ENCODE data around the gene DPP10.
"Not testable (repeated sequence)": the region's sequence is repeated elsewhere in the genome, so short reads cannot be mapped to it uniquely, and the experiment has no call there.

DPP10 gene

DNA sequence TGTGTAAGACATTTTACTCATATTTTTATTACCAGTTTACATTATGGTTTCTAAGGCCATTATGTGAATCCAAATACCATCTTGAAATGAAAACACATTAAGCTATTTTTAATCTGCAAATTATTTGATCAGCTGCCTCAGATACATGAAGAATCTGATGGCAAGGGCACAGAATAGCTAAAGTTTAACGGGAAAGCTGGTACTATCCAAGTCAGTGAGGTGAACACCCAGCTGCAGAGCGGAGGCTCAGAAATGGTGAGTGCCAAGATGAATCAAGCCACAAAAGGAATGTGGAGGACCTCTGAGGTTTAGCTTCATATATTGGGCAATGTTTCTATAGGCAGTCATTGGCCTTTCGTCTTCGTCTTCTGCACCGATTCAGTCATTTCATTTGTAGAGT is 75.1 kb downstream of the DPP10 start:
- DNase-seq: no peak

DNA sequence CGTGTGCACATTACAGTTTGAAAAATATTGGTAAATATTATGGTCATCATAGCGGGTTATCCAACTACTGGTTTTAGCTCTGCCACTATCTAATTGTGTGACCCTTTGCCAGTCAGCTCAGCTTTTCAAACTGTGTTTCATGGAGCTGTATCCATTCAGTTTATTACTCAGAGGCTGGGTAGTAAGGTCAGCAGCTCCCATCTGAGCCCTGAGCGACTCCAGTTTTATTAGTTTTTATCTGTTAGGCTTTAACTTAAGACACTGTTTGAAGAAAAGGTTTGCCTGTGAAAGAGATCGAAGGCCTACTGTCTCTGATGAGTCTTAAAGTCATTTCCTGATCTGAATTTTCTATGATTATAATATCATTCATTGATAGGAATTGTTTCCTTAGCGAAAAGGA is 76.3 kb downstream of the DPP10 start:
- DNase-seq: no peak

DNA sequence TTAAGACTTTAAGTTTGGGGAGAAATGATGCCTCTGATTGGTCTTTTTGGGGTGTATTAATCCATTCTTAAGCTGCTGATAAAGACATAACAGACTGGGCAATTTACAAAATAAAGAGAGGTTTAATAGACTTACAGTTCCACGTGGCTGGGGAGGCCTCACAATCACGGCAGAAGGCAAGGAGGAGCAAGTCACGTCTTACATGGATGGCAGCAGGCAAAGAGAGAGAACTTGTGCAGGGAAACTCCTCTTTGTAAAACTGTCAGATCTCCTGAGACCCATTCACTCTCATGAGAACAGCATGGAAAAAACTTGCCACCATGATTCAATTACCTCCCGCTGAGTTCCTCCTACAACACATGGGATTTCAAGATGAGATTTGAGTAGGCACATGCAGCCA is 80.2 kb downstream of the DPP10 start:
- DNase-seq: not testable (repeated sequence)

DNA sequence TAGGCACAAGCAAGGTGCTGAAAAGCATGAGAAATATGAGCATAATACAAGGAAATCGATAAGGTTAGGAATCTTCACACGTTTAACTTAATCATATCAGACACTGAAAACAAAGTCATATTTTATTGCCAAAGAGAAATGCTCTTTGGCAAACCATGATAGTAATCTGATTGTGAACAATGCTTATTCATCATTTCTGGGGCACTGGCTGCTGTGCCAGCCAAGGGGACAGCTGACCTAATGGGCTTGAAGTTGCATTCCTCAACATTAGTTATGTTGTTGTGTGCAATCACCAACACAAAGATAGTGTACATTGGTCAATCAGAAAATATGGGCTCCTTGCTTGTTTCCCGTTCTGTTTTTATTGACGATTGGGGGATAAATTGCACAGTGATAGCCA is 83.5 kb downstream of the DPP10 start:
- DNase-seq: no peak

DNA sequence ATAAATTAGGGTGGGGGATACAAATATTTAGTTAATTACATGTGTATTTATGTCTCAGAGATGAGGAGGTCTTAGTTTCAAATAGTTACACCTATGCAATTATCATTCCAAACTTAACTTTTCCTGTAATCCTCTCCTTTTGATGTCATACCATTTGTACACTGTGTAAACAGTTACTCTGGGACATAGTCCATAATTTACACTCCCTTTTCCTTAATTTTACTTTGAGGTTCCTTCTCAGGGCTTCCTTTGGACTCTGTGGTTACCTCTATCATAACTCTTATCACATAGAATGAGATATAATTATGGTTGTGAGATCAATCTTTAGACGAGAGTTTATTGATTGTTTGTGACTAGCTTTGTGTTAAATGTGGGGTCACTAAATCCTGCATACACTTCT is 84.4 kb downstream of the DPP10 start:
- DNase-seq: no peak

DNA sequence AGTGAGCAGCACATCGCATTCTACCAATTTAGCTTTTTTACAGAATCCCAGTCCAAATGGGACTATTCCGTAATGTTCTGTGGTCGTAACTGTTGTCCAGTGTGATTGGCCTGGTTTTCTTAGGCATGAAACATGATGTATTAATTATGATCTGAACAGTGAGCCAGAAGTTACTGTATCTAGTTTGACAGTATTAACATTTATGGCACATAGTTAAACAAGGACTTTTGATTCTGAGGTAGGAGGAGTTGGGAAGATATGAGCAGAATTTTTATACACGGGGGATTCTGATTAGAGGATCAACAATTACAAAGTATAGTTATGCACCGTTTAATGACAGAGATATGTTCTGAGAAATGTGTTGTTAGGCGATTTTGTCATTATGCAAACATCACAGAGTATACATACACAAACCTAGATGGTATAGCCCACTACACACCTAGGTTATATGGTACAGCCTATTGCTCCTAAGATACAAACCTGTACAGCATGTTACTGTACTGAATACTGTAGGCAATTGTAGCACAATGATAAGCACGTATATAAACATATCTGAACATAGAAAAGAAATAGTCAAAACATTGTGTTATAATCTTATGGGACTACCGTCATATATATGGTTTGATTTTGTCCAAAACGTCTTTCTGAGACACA is 85.0 kb downstream of the DPP10 start:
- no peak for DNase-seq

DNA sequence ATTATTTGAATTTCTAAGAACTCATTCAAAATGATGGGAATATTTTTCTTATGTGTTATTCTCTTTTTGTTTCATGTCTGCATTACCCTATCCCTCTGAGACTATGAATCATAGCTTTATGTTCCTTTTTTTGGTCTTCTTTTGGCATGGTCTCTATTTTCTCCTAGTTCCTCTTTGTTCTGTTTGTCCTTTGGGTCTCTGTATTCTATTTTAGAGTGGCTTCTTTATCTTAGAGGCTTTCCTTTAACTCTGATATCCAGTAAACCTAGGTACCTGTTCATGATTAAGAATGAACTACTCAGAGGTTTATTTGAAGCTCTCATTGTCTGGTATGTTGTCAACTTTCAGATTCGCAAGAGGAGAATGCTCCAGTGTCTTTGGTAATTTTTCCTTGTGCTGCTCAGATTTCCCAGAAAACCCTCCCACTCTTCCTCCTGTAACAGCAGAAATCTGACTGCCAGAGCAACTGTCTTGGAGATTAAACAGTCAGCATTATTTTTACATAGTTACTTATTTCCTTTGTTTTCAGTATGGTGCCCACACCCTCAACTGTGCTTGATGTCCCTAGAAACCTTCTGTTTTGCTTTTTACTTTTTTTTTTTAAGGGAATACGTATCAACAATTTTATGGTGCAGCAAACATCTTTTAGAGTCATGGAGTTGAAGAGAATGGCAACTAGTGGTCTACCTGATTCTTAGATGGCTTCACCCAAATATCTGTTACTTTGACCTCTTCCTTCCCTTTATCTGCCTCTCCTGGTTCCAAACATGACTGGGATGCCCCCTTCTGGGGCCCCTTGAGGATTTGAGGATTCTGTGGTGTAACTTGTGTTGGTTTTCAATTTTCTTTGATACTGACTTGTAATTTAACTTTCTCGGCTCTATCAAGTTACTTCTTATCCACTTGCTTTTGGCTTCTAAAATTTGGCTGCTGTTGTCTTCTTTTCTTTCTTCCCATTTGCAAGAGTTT is 92.0 kb downstream of the DPP10 start:
- no peak for DNase-seq

DNA sequence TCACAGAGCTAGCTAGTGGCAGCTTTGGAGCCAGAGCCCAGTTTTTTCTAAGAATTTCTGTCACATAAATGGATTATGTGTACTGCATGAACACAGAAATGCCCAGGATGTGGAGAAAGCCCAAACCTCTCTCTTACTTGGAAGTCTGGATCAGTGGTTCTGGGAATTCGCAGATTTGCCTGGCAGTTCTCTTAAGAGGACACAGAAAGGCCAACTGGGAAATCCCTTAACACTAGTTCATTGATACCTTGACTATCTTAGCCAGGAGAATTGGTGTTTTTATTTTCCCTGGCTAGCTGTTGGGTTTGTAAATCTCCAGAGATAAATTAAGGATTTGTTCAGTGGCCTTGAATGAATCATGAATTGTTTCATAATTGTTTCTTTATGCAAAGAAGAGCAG is 95.3 kb downstream of the DPP10 start:
- DNase-seq: no peak

DNA sequence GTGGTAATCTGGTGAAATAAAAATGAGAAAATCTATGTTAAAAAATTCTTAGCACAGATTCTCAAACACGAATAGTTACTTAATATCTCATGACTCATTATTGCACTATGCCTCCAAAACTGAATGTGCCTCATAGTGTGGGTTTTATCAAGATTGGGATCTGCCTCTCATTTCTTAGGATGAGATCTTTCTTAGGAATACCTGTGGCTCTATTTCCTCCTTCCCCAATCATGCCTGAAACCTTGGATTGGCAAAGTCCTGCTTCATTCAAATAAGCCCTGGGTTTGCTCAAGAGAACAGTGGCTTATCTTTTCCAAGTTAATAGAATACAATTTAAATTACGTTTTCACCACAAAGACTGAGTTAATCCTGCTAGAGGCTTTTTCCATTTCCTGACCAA is 100.3 kb downstream of the DPP10 start:
- no peak for DNase-seq

DNA sequence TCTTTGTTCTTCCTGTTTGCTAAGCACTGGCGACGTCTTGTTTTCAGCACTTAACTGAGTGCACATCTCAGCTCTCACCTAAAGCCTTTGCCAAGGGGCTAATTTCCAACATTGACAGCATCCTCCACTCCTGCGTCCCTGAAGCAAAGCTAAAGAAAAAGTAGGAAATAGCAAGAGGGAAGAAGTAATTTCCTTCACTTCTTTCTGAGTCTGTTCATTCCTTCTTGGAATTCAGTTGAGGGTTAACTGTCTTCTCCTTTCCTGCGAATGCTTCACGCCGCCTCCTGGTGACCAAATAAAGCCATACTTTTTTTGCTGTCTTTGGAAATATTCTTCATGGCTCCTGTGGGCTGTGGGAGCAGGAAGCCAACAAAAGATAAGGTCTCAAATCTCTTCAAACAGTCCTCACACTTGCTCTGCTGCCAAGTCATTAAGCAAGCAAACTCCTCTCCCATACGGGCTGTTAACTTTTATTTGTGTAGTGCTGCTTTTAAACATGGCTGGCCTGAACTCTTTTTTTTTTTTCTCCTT is 100.9 kb downstream of the DPP10 start:
- no peak for DNase-seq

DNA sequence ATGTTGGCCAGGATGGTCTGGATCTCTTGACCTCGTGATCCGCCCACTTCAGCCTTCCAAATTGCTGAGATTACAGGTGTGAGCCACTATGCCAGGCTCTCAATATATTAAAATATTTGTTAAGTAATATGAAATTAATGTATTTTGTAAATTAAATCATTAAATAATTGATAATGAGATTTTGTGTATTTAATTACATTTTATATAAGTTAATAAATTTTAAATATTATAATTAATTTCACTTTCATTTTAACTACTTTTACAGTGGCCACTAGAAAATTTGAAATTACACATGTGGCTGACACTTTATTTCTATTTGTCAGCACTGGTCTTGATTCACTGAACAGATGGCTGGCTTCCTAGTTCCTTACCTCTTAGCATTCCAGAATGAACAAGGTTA is 102.6 kb downstream of the DPP10 start:
- DNase-seq: no peak

DNA sequence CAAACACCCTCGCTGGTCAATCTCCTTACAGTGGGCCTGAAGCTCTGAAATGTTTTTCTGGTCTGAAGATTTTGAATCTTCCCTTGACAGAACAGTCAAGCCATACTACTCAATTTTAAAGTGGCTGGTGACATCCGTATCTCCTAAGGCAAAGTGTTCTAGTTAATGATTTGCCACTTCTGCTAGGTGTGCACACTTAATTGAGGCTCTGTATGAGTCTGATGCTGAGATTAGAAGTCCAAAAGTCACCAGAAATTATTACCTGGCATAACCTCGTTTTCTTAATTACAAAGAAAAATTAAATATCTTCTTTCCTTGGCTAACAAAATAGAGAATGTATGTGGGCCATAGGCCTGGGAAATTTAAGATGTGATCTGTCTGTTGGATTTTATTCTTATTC is 104.1 kb downstream of the DPP10 start:
- no peak for DNase-seq

DNA sequence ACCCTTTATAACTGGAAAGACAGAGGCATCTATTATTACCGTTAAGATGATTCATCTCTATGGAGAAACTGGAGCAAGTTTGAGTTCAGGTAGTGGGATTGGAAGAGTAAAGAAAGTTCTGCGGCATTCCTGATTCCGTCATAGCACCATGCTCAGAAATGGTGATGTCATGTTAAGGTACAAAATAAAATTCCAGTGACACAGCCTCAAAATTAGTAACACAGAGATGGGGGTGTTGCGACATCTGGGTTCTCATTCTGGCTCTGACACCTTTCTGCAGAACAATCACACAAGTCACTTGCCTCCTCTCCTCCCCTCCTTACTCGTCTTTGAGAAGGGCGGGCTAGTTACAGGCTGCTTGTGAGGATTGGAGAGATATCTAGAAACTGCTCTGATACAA is 105.7 kb downstream of the DPP10 start:
- DNase-seq: no peak

DNA sequence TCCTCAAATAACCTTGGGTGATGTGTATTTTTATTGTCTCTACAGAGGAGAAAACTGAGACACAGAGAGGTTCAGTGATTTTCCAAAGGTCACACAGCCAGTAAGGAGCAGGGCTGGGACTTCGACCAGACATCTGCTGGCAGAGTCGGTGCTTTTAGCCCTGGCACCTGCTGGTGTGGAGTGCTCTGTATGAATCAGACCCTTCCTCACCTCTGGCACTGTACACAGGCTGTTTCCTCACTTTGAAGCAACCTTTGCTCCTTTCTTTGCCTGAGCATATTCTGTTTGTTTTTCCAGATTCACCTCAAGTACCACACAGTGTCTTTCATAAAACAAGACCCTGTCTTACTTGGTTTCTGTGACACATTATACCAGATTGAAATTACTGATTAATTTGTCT is 107.9 kb downstream of the DPP10 start:
- no peak for DNase-seq

DNA sequence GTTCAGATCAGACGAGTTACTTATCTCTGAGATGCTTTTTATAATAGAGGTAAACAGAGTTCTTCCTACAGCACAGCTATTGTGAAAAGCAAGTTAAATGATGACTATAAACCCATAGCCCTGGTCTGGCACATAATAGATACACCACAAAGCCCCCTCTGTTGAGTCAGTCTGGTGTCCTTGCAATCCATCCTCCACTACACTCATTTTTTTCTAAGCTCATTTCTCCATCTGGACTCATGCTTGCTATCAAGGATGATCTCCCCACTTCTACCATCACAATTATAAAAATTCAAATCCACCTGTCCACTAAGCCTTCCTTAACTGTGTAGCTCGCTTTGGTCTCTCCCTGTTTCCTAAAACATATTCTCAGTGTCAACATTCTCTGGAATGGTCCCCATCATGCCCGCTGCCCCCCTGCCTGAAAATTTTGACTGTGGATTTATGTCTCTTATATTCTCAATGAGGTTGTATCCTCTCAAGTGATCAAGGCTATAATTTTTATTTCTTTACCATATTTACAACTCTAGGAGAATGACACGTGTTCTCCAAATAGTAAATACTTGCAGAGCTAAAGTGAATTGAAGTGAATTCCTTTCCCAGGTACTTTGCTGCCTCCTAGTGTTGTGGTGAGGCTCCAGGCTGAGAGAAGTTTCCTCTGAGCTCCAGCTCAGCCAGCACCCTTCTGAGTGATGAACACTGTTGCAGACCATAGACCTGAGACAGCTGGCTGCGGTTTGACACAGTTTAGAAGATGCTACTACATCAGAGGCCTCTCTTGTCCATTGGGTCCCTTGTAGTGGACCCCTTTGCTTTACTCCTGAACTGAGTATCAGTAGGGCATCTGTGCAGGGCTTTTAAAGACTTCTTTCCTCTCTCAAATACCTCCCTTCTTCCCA is 108.7 kb downstream of the DPP10 start:
- no peak for DNase-seq

DNA sequence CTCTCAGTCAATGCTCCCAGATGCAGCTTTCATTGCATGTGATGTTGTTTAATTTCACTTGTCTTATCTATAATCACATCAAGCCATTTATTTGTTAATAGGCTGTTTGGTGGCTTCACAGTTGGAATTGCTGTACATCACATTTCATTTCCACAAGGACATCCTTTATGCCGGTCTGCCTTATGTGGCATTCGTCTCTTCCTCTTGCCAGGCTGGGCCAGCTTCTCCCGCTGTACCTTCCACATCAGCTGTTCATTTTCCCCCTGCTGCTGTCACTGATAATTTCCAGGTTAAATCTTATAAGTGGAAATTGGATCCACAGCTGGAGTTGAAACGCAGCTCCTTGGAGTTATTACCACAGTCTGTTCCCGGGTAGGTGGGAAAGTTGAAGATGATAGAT is 110.6 kb downstream of the DPP10 start:
- DNase-seq: no peak

DNA sequence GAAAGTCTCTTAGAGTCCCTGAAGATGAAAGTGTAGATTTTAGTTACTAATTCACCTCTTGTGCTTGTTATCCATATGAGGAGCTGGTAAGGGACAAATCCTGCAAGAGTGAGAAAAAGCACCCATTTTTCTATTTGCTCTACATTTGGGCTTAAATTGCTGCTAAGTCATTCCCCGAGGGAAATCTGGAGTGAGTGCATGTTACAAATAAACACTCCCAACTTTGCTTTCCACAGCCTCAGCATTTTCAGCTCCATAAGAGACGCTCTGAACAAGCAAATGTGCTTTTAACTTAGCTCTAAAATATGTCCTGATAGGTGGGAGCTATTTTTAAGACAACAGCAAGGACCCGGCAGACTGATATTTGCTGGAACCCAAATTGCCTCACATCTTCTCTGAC is 126.7 kb downstream of the DPP10 start:
- DNase-seq: no peak

DNA sequence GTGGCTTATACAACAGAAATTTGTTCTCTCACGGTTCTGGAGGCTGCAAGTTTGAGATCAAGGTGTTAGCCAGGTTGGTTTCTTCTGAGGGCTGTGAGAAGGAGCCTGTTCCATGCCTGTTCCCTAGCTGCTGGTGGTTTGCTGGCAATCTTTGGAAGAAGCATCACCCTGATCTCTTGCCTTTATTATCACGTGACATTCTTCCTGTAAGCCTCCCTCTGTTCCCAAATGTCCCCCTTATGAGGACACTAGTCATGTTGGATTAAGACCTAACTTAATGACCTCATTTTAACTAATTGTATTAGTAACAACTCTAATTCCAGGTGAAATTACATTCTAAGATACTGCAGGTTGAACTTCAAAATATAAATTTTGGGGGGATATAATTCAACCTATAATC is 135.2 kb downstream of the DPP10 start:
- DNase-seq: no peak

DNA sequence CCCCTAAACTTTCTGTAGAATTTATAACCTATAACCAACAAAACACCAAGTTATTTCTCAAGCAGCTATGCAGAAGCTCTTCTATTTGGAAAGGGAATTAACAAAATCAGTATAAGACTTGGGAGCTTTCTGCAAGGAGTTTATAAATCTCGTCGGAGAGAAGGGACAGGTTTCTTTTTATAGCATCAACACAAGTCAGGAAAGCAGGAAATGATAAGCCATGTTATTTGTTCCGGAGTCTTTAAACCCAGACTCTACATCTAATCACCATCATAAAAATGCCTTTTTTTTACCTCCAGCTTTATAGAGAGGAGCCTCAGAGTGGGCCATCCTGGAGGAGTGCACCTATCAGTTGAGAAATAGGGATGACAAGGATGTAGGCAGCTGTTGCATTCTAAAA is 137.1 kb downstream of the DPP10 start:
- no peak for DNase-seq

DNA sequence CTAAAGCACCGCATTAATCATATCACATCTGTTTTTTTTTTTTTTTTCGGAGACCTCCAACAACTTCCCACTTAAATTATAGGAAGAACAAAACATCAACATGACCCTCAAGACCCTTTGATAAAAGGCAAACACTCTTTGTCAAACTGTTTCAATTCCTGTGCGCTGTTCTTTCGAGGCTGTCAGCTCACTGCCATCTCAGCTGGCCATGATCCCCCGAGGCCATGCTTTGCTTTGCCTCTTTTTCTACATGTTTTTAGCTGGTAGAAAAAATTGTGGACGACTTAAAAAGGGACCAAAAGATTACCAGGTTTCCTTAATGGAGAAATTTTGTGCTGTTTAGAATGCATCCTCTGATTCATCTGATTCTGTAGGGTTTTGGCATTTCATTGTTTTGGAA is 138.2 kb downstream of the DPP10 start:
- DNase-seq: no peak

DNA sequence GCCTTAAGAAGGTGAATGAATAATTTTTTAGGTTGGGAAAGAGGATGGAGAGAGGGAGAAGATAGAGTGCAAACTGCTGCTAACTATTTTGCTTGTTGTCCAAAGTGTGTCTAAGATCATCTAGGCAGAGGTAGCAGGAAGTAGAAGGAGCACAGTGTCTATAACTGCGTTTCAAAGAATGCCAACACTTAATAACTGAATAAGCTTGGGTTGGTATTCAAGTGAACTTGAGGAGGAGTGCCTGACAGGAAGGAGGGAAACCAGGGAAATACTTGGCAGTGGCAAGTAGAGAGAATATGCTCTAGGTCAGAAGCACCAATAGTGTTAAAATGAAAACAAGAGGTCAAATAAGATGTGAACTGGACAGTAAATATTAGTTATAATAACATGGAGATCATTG is 155.9 kb downstream of the DPP10 start:
- DNase-seq: no peak

DNA sequence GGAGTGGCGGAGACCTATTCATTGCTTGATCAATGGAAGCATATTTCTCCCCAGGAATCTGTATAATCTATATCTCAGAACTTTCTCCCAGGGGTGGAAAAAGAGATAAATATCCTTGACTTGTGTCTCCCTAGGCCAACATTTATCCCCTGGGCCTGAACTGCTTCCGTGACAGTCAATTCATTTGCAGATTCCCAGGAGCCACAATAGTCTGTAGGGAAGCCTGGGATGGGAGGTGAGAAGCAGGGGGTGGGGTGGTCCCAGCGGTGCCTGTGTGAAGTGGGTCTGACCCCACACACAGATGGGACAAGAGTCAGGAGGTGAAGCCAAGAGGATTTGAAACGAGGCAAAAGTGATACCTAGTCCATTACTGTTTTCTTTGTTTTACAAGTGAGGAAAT is 166.8 kb downstream of the DPP10 start:
- DNase-seq: no peak

DNA sequence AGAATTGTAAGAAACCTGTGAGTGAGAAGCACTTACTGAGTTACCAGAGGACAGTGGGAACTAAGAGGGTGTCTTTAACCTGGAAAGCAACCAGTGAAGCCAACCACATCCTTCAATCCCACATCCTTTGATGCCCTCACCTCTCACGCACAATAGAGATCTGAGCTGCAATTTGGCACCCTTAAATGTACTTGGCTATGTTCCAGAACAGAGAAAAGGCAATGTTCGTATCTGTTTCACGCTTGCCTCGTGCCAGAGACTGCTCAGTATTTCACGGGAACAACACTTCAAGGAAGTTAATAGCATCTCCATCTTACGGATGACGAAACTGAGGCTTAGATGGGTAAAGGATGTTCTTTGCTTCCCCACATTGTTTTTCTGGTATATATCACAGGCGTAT is 167.4 kb downstream of the DPP10 start:
- DNase-seq: no peak

All from CD4-positive, alpha-beta T cell treated with Interferon gamma for 1 hour (primary cell).